Neural progenitor cell (in vitro differentiated cells): Measurements from ENCODE around the gene TDRD10. TPM values are rescaled to one million over a fixed set of nuclear protein-coding genes. Genes with fewer than 3 reads are reported as not detected.

Source experiments
- DNase-seq: peaks from one replicate; pipeline ENCODE4 v3.0.0-alpha.2; 2016; ENCODE audit warnings: low spot score
- H2AFZ ChIP-seq: fragments of 200-600 bp; sonication (generic); replicated peaks from 2 replicates; pipeline ENCODE4 v1.6.1; 2016; ENCODE audit warnings: antibody characterized with exemption
- H3F3A ChIP-seq: fragments of 200-600 bp; sonication (generic); 2 replicates; pipeline ENCODE4 v1.6.1; 2016; ENCODE audit warnings: antibody characterized with exemption, low read depth
- H3K27ac ChIP-seq: fragments of 200-600 bp; sonication (generic); 2 replicates; pipeline ENCODE4 v1.5.1; 2016; ENCODE audit warnings: mild to moderate bottlenecking
- H3K27me3 ChIP-seq: fragments of 200-600 bp; sonication (generic); 2 replicates; pipeline ENCODE4 v1.6.1; 2016; ENCODE audit warnings: mild to moderate bottlenecking, moderate library complexity
- H3K36me3 ChIP-seq: fragments of 200-600 bp; sonication (generic); 2 replicates; pipeline ENCODE4 v1.5.1; 2016
- H3K4me1 ChIP-seq: fragments of 200-600 bp; sonication (generic); 2 replicates; pipeline ENCODE4 v1.6.1; 2016; ENCODE audit warnings: mixed run types
- H3K4me2 ChIP-seq: fragments of 200-600 bp; sonication (generic); 2 replicates; pipeline ENCODE4 v1.6.1; 2016
- H3K4me3 ChIP-seq: fragments of 200-600 bp; sonication (generic); 2 replicates; pipeline ENCODE4 v1.5.1; 2016
- H3K79me2 ChIP-seq: fragments of 200-600 bp; sonication (generic); 2 replicates; pipeline ENCODE4 v1.6.1; 2016; ENCODE audit warnings: low read depth
- H3K9ac ChIP-seq: fragments of 200-600 bp; sonication (generic); 2 replicates; pipeline ENCODE4 v1.6.1; 2016
- H3K9me3 ChIP-seq: fragments of 200-600 bp; sonication (generic); 2 replicates; pipeline ENCODE4 v1.5.1; 2016; ENCODE audit warnings: low read depth
- H4K20me1 ChIP-seq: fragments of 200-600 bp; sonication (generic); 2 replicates; pipeline ENCODE4 v1.6.1; 2016; ENCODE audit warnings: low read depth
- H3K27ac Mint-ChIP-seq: 3 replicates; pipeline ENCODE4 v1.8.0; 2021; ENCODE audit warnings: mixed read lengths
- H3K27me3 Mint-ChIP-seq: 2 replicates; pipeline ENCODE4 v1.8.0; 2022; ENCODE audit warnings: low read depth, mild to moderate bottlenecking, inconsistent platforms, moderate library complexity, mixed read lengths; ENCODE audit not compliant: insufficient read depth
- H3K36me3 Mint-ChIP-seq: 3 replicates; pipeline ENCODE4 v1.8.0; 2021; ENCODE audit warnings: mixed read lengths
- H3K4me1 Mint-ChIP-seq: 3 replicates; pipeline ENCODE4 v1.8.0; 2021; ENCODE audit warnings: mixed read lengths
- H3K4me3 Mint-ChIP-seq: 3 replicates; pipeline ENCODE4 v1.8.0; 2021; ENCODE audit warnings: mild to moderate bottlenecking, moderate library complexity, mixed read lengths
- H3K9me3 Mint-ChIP-seq: 3 replicates; pipeline ENCODE4 v1.8.0; 2020; ENCODE audit warnings: mixed read lengths
- EZH2 ChIP-seq: fragments of 200-600 bp; sonication (generic); IDR thresholded peaks from 2 replicates; pipeline ENCODE4 v1.6.1; 2017; ENCODE audit warnings: antibody characterized with exemption, mild to moderate bottlenecking, moderate library complexity
- EZH2phosphoT487 ChIP-seq: fragments of 200-600 bp; sonication (generic); IDR thresholded peaks from 2 replicates; pipeline ENCODE4 v1.6.1; 2017; ENCODE audit warnings: antibody characterized with exemption
- total RNA-seq: library from RNA; depleted of rRNA; stranded (reverse); fragments of >200 nt; gene quantifications from 2 replicates; pipeline ENCODE4 v1.2.3, GENCODE V29; 2015; ENCODE audit warnings: low replicate concordance
- TF ChIP-seq, protein P1 (sequence below): fragments of 200-600 bp; sonication (generic); IDR thresholded peaks from 2 replicates; pipeline ENCODE4 v1.5.1; 2017; ENCODE audit warnings: antibody characterized with exemption, mild to moderate bottlenecking

Gene TDRD10
- total RNA-seq, 1 donor from 2014 or later, result not detected

DNA sequence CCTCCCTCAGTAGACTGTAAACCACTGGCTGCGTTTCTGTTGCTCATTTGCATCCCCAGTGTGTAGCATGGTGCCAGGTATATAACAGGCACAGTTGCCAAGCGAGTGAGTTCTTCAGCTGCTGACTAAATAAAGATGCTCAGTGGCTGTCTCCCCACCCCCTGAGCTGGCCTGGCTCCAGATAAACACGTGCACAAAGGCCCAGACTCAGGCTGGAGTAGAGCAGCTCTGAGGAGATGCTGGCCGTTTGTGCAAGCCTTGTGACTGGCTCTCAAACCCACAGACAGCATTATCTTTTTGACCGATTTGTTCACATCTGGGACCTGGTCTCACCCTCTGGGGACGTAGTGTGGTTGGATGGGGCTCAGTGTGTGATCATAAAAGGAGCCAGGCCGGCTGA is 72.7 kb downstream of the TDRD10 start:
- Histone ChIP-seq H4K20me1 (no peaks in the 10 kb centered on the region), H3K4me1 (peaks cover 5% of the 10 kb centered on the region), H3K4me3 (no peak overlapping the region), H3K9me3 (no peaks in the 10 kb centered on the region), H3K4me2 (no peak overlapping the region), H3F3A (no peaks in the 10 kb centered on the region), H3K27ac (no peak overlapping the region), H3K27me3 (peaks cover 2% of the 10 kb centered on the region), H3K9ac (no peak overlapping the region), H3K36me3 (no peaks in the 10 kb centered on the region), H3K79me2 (no peaks in the 10 kb centered on the region), H2AFZ (no peak overlapping the region)
- H3K27ac Mint-ChIP-seq, result peak overlapping the region; percentile 33
- TF ChIP-seq EZH2phosphoT487, result no peak
- no peak for TF ChIP-seq EZH2
- TF ChIP-seq, protein P1, sequence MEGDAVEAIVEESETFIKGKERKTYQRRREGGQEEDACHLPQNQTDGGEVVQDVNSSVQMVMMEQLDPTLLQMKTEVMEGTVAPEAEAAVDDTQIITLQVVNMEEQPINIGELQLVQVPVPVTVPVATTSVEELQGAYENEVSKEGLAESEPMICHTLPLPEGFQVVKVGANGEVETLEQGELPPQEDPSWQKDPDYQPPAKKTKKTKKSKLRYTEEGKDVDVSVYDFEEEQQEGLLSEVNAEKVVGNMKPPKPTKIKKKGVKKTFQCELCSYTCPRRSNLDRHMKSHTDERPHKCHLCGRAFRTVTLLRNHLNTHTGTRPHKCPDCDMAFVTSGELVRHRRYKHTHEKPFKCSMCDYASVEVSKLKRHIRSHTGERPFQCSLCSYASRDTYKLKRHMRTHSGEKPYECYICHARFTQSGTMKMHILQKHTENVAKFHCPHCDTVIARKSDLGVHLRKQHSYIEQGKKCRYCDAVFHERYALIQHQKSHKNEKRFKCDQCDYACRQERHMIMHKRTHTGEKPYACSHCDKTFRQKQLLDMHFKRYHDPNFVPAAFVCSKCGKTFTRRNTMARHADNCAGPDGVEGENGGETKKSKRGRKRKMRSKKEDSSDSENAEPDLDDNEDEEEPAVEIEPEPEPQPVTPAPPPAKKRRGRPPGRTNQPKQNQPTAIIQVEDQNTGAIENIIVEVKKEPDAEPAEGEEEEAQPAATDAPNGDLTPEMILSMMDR, result no peak
- no peaks in the 10 kb centered on the region for H3K9me3 Mint-ChIP-seq
- DNase-seq, result peak; percentile 26
- no peak overlapping the region for H3K4me3 Mint-ChIP-seq
- H3K36me3 Mint-ChIP-seq, result peaks cover 13% of the 10 kb centered on the region
- H3K4me1 Mint-ChIP-seq, result peaks cover 20% of the 10 kb centered on the region
- peaks cover 13% of the 10 kb centered on the region for H3K27me3 Mint-ChIP-seq

DNA sequence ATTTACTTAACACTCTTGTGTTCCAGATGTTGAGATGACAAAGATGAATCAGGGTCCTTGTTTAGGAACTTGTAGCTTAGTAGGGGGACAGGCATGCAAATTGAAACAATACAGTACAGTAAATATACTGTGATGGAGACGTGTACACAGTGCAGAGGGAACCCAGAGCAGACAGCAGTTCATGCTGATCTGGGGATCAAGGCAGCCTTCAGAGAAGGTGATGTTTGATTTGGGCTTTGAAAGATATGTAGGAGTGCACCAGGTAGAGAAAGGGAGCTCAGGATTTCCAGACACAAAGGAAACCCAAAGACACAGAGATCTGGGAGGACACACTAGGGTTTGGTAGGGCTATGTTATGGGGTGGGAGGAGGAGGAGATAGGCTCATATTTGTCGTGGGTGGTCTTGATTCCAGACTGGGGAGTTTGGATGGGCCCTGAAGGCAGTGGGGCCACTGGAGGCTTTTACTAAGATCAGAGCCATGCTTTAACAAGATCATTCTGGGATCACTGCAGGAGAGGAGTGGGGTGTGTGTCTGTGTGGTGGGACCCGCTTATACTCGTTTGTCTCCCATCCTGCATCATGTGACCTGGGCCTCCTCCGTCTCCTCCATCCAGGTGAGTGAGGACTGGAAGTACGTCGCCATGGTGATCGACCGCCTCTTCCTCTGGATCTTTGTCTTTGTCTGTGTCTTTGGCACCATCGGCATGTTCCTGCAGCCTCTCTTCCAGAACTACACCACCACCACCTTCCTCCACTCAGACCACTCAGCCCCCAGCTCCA is 73.3 kb downstream of the TDRD10 start:
- H3F3A ChIP-seq, result no peaks in the 10 kb centered on the region
- no peak overlapping the region for H3K4me3 ChIP-seq
- H3K4me1 ChIP-seq, result peaks cover 5% of the 10 kb centered on the region
- no peak for DNase-seq
- Mint-ChIP-seq H3K27ac (peak overlapping the region; percentile 33), H3K9me3 (no peaks in the 10 kb centered on the region), H3K4me3 (peak overlapping the region; percentile 25), H3K36me3 (peaks cover 13% of the 10 kb centered on the region), H3K4me1 (peaks cover 20% of the 10 kb centered on the region), H3K27me3 (peaks cover 14% of the 10 kb centered on the region)
- no peaks in the 10 kb centered on the region for H3K36me3 ChIP-seq
- no peaks in the 10 kb centered on the region for H3K9me3 ChIP-seq
- no peaks in the 10 kb centered on the region for H3K79me2 ChIP-seq
- no peaks in the 10 kb centered on the region for H4K20me1 ChIP-seq
- no peaks in the 10 kb centered on the region for H3K27me3 ChIP-seq
- H3K9ac ChIP-seq, result no peak overlapping the region
- TF ChIP-seq EZH2phosphoT487 (no peak), EZH2 (no peak)
- TF ChIP-seq, protein P1, result no peak
- H3K27ac ChIP-seq, result no peak overlapping the region
- no peak overlapping the region for H3K4me2 ChIP-seq
- no peak overlapping the region for H2AFZ ChIP-seq

DNA sequence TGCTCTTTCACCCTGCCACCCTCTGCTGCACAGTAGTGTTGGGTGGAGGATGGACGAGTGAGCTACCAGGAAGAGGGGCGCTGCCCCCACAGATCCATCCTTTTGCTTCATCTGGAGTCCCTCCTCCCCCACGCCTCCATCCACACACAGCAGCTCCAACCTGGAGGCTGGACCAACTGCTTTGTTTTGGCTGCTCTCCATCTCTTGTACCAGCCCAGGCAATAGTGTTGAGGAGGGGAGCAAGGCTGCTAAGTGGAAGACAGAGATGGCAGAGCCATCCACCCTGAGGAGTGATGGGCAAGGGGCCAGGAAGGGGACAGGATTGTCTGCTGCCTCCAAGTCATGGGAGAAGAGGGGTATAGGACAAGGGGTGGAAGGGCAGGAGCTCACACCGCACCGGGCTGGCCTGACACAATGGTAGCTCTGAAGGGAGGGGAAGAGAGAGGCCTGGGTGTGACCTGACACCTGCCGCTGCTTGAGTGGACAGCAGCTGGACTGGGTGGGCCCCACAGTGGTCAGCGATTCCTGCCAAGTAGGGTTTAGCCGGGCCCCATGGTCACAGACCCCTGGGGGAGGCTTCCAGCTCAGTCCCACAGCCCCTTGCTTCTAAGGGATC is 74.0 kb downstream of the TDRD10 start:
- H3K79me2 ChIP-seq, result no peaks in the 10 kb centered on the region
- H3K9ac ChIP-seq, result no peak overlapping the region
- H3K27me3 Mint-ChIP-seq, result peaks cover 12% of the 10 kb centered on the region
- H4K20me1 ChIP-seq, result no peaks in the 10 kb centered on the region
- TF ChIP-seq EZH2 (no peak), EZH2phosphoT487 (no peak)
- TF ChIP-seq, protein P1, result no peak
- H3K36me3 ChIP-seq, result no peaks in the 10 kb centered on the region
- no peak overlapping the region for H3K4me2 ChIP-seq
- H3K27ac ChIP-seq, result no peak overlapping the region
- no peak overlapping the region for H2AFZ ChIP-seq
- H3K4me1 Mint-ChIP-seq, result peaks cover 20% of the 10 kb centered on the region
- H3K27me3 ChIP-seq, result no peaks in the 10 kb centered on the region
- no peak for DNase-seq
- H3K27ac Mint-ChIP-seq, result no peak overlapping the region
- no peaks in the 10 kb centered on the region for H3F3A ChIP-seq
- no peak overlapping the region for H3K4me3 Mint-ChIP-seq
- no peaks in the 10 kb centered on the region for H3K9me3 ChIP-seq
- no peaks in the 10 kb centered on the region for H3K9me3 Mint-ChIP-seq
- peaks cover 15% of the 10 kb centered on the region for H3K36me3 Mint-ChIP-seq
- no peak overlapping the region for H3K4me3 ChIP-seq
- H3K4me1 ChIP-seq, result peaks cover 5% of the 10 kb centered on the region
